ENCODE measurements around the gene ZNF611.

DNA sequence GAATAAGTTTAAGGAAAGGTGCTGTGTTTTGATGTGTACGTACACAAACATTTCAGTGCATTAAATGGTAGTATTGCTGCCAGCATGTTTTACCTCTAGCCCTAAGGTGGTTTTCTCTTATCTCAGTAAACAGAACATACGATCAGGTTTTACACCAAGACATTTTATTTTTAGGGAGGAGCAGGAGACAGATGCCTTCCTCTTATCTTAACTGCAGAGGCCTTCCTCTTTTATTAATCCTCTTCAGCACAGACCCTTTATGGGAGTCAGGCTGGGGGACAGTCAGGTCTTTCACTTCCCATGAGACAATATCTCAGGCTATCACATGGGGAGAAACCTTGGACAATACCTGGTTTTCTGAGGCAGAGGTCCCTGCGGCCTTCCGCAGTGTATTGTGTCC, 14.9 kb upstream of the ZNF611 start:
- TF ChIP-seq RAD21 (IDR thresholded peaks at IDR 0.05) = no peak
- no peak for TF ChIP-seq CTCF (IDR thresholded peaks at IDR 0.05; ENCODE audit: low read depth, low read length, missing input control)
- no peak for TF ChIP-seq MAX (IDR thresholded peaks at IDR 0.05)
- no peak for TF ChIP-seq REST (IDR thresholded peaks at IDR 0.05)
- TF ChIP-seq ZBTB33 (IDR thresholded peaks at IDR 0.05) = no peak
- no peak for TF ChIP-seq FOXA1 (IDR thresholded peaks at IDR 0.05)
- no peak for TF ChIP-seq JUND (IDR thresholded peaks at IDR 0.05)
- no peak for TF ChIP-seq EGR1 (IDR thresholded peaks at IDR 0.05; ENCODE audit: low read depth in 2 of 2)
- TF ChIP-seq TAF1 (conservative IDR thresholded peaks at IDR 0.05) = no peak
- no peak for TF ChIP-seq GABPA (IDR thresholded peaks at IDR 0.05 in 1 of 2, conservative IDR thresholded peaks at IDR 0.05 in 1 of 2)
